ENCODE data around the gene NCOR2. TPM values are rescaled to one million over a fixed set of nuclear protein-coding genes. Genes with fewer than 3 reads are reported as not detected.

The NCOR2 gene
- total and polyA plus RNA-seq, 2 of the 8 experiments (the other 6 are each of a cell fraction or from before 2014, with no cell fraction given), result 14.8 to 275 TPM

- TF ChIP-seq MAX (IDR thresholded peaks at IDR 0.05) (no peak), ATF2 (IDR thresholded peaks at IDR 0.05; ENCODE audit: low read length) (no peak), SP2 (IDR thresholded peaks at IDR 0.05; ENCODE audit: low read length) (no peak), MAFK (IDR thresholded peaks at IDR 0.05; ENCODE audit: low read depth, low read length) (no peak), RNF2 (IDR thresholded peaks at IDR 0.05; ENCODE audit: borderline replicate concordance, low read depth, low read length, missing control alignments, poor library complexity, severe bottlenecking) (no peak), ZNF274 (IDR thresholded peaks at IDR 0.05; ENCODE audit: borderline replicate concordance, extremely low read depth, low read length) (no peak), SP1 (IDR thresholded peaks at IDR 0.05; ENCODE audit: low read depth, low read length) (no peak), EZH2 (IDR thresholded peaks at IDR 0.05; ENCODE audit: low read depth, low read length, severe bottlenecking) (no peak), POU5F1 (IDR thresholded peaks at IDR 0.05; ENCODE audit: low read depth, low read length) (no peak), RBBP5 (IDR thresholded peaks at IDR 0.05; ENCODE audit: borderline replicate concordance, low read depth, low read length) (no peak)
These were observed 10.6 kb upstream of the NCOR2 start (continued) for GRCh38 chr12:124577986-124578385.

Measured in H1 (cell line).